ENCODE data around the gene INPP4B.

INPP4B gene

DNA sequence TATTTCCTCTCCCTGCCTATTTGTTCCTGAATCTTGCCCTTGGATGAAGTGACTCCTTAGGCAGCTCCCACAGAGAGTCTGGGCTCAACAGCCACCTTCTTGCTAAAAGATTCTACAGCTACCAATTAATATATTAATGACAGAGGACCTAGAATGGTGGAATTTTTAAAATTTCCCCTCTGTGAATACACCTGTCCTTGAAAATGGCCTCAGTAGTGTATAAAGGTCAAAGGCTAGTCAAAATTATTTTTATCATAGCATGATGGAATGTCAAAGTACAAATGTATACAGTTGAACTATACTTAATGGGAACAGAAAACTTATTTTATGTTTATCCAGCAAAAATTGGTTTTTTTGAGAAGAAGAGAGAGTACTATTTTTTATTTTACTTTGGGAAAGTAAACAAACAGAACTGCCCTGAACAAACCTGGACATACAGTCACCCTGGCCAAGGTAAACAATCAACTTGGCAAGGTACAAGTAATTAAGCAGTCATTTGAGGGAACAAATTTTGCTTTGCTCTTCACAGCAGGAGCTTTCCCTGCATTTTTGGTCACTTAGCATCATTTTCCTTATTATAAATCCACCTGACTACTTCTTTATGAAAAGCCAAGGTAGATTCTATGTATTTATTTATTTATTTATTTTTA, 250.8 kb downstream of the INPP4B start:
- TF ChIP-seq EZH2 (IDR thresholded peaks at IDR 0.05; ENCODE audit: borderline replicate concordance, low read depth, low read length, severe bottlenecking), result no peak
- TF ChIP-seq, protein P1, sequence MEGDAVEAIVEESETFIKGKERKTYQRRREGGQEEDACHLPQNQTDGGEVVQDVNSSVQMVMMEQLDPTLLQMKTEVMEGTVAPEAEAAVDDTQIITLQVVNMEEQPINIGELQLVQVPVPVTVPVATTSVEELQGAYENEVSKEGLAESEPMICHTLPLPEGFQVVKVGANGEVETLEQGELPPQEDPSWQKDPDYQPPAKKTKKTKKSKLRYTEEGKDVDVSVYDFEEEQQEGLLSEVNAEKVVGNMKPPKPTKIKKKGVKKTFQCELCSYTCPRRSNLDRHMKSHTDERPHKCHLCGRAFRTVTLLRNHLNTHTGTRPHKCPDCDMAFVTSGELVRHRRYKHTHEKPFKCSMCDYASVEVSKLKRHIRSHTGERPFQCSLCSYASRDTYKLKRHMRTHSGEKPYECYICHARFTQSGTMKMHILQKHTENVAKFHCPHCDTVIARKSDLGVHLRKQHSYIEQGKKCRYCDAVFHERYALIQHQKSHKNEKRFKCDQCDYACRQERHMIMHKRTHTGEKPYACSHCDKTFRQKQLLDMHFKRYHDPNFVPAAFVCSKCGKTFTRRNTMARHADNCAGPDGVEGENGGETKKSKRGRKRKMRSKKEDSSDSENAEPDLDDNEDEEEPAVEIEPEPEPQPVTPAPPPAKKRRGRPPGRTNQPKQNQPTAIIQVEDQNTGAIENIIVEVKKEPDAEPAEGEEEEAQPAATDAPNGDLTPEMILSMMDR (IDR thresholded peaks at IDR 0.05; ENCODE audit: borderline replicate concordance, extremely low read depth, low read length, poor library complexity, severe bottlenecking), result no peak
- Histone ChIP-seq H4K20me1 (ENCODE audit: insufficient read depth, low read length) (no peaks in the 10 kb centered on the region), H3K4me2 (ENCODE audit: insufficient read depth, low read length) (no peak overlapping the region), H3K4me3 (ENCODE audit: low read depth in 1 of 2, low read length in 2 of 2) (no peak overlapping the region), H3K27ac (ENCODE audit: low read length) (no peak overlapping the region), H2AFZ (ENCODE audit: low read depth, low read length) (no peak overlapping the region), H3K79me2 (ENCODE audit: insufficient read depth, low read length) (no peaks in the 10 kb centered on the region), H3K36me3 (ENCODE audit: insufficient read depth, low read length) (no peaks in the 10 kb centered on the region), H3K9ac (ENCODE audit: low read depth, low read length) (no peak overlapping the region), H3K9me3 (ENCODE audit: insufficient read depth, low read length, severe bottlenecking) (peaks cover 2% of the 10 kb centered on the region), H3K4me1 (ENCODE audit: insufficient read depth, low read length) (0 out of 2 replicates have a peak, but pooled peaks cover 2% of the 10 kb centered on the region), H3K27me3 (ENCODE audit: insufficient read depth, low read length, poor library complexity) (no peaks in the 10 kb centered on the region)
- no peak for DNase-seq
- no peak for ATAC-seq (ENCODE audit: insufficient read depth, low read depth)

DNA sequence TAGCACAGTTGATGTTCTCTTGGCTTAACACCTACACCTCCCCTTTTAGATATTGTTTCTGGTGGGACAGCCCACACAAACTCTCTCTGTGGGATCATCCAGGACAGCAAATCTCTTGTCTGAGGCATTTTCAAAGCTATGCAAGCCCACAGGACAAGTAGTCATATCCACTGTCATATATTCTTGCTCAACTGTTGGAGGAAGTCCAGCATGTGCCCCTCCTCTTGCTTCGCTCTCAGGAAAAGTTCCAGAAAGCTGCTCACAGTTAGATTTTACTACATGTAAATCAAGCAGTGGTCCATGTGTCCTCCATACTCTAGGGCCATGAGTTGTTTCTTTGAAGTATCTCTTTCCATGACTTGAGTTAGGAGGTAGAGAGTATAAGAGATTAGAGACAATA, 260.7 kb downstream of the INPP4B start:
- no peaks in the 10 kb centered on the region for H3K27me3 ChIP-seq (ENCODE audit: insufficient read depth, low read length, poor library complexity)
- H3K27ac ChIP-seq (ENCODE audit: low read length), result no peak overlapping the region
- DNase-seq, result no peak
- no peak overlapping the region for H3K4me3 ChIP-seq (ENCODE audit: low read depth in 1 of 2, low read length in 2 of 2)
- no peaks in the 10 kb centered on the region for H3K36me3 ChIP-seq (ENCODE audit: insufficient read depth, low read length)
- H3K9ac ChIP-seq (ENCODE audit: low read depth, low read length), result no peak overlapping the region
- peaks cover 3% of the 10 kb centered on the region for H3K9me3 ChIP-seq (ENCODE audit: insufficient read depth, low read length, severe bottlenecking)
- no peaks in the 10 kb centered on the region for H3K79me2 ChIP-seq (ENCODE audit: insufficient read depth, low read length)
- no peak for ATAC-seq (ENCODE audit: insufficient read depth, low read depth)
- no peak overlapping the region for H3K4me2 ChIP-seq (ENCODE audit: insufficient read depth, low read length)
- H3K4me1 ChIP-seq (ENCODE audit: insufficient read depth, low read length), result no peaks in the 10 kb centered on the region
- TF ChIP-seq, protein P1 (IDR thresholded peaks at IDR 0.05; ENCODE audit: borderline replicate concordance, extremely low read depth, low read length, poor library complexity, severe bottlenecking), result no peak
- no peak for TF ChIP-seq EZH2 (IDR thresholded peaks at IDR 0.05; ENCODE audit: borderline replicate concordance, low read depth, low read length, severe bottlenecking)
- no peak overlapping the region for H2AFZ ChIP-seq (ENCODE audit: low read depth, low read length)
- no peaks in the 10 kb centered on the region for H4K20me1 ChIP-seq (ENCODE audit: insufficient read depth, low read length)

DNA sequence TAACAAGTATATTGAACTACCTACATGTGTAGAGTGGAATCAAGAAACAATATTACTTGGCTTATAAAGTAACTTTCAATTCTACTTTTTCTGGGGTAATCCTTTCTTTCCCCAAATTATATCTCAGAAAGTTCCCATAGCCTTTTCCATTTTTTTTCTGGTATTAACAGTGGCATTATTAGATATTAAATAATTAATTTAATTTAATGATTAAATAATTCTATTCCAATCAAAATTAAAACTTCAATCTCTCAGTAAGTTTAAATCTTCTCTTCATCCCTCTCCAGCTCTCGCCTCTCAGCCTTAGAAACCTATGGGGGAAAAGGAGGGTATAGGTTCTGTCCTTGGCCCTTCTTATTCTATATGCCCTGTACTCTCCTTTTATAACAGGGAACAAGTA, 262.4 kb downstream of the INPP4B start:
- Histone ChIP-seq H3K4me1 (ENCODE audit: insufficient read depth, low read length) (no peaks in the 10 kb centered on the region), H4K20me1 (ENCODE audit: insufficient read depth, low read length) (no peaks in the 10 kb centered on the region), H2AFZ (ENCODE audit: low read depth, low read length) (no peak overlapping the region), H3K36me3 (ENCODE audit: insufficient read depth, low read length) (no peaks in the 10 kb centered on the region), H3K9me3 (ENCODE audit: insufficient read depth, low read length, severe bottlenecking) (peaks cover 3% of the 10 kb centered on the region), H3K27me3 (ENCODE audit: insufficient read depth, low read length, poor library complexity) (no peaks in the 10 kb centered on the region), H3K9ac (ENCODE audit: low read depth, low read length) (no peak overlapping the region), H3K27ac (ENCODE audit: low read length) (no peak overlapping the region), H3K79me2 (ENCODE audit: insufficient read depth, low read length) (no peaks in the 10 kb centered on the region), H3K4me3 (ENCODE audit: low read depth in 1 of 2, low read length in 2 of 2) (no peak overlapping the region), H3K4me2 (ENCODE audit: insufficient read depth, low read length) (no peak overlapping the region)
- no peak for TF ChIP-seq EZH2 (IDR thresholded peaks at IDR 0.05; ENCODE audit: borderline replicate concordance, low read depth, low read length, severe bottlenecking)
- ATAC-seq (ENCODE audit: insufficient read depth, low read depth), result no peak
- DNase-seq, result no peak

DNA sequence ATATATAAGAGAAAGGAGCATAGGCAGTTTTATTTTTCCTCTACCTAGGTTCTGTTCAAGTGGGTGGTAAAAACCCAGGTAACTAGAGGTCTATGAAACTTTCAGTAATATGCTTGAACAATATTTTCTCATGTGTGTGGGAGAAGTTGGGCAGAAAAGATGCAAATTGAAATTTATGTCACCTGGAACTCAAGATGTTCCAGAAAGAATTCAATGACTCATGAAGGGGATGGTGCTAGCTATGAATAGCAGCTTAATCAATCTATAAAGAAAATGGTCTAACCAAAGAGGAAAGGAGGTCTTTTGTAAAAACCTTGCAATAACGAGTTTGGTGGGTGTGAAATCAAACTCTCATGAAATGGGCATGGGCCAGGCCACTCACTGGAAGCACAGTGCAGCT, 263.8 kb downstream of the INPP4B start:
- Histone ChIP-seq H3K9me3 (ENCODE audit: insufficient read depth, low read length, severe bottlenecking) (peaks cover 3% of the 10 kb centered on the region), H3K4me1 (ENCODE audit: insufficient read depth, low read length) (no peaks in the 10 kb centered on the region), H3K27ac (ENCODE audit: low read length) (no peak overlapping the region), H3K4me3 (ENCODE audit: low read depth in 1 of 2, low read length in 2 of 2) (no peak overlapping the region), H3K27me3 (ENCODE audit: insufficient read depth, low read length, poor library complexity) (no peaks in the 10 kb centered on the region), H3K4me2 (ENCODE audit: insufficient read depth, low read length) (no peak overlapping the region), H2AFZ (ENCODE audit: low read depth, low read length) (no peak overlapping the region), H4K20me1 (ENCODE audit: insufficient read depth, low read length) (no peaks in the 10 kb centered on the region), H3K36me3 (ENCODE audit: insufficient read depth, low read length) (no peaks in the 10 kb centered on the region), H3K9ac (ENCODE audit: low read depth, low read length) (no peak overlapping the region), H3K79me2 (ENCODE audit: insufficient read depth, low read length) (no peaks in the 10 kb centered on the region)
- ATAC-seq (ENCODE audit: insufficient read depth, low read depth) (no peak), DNase-seq (no peak)
- TF ChIP-seq, protein P1 (IDR thresholded peaks at IDR 0.05; ENCODE audit: borderline replicate concordance, extremely low read depth, low read length, poor library complexity, severe bottlenecking), result no peak
- TF ChIP-seq EZH2 (IDR thresholded peaks at IDR 0.05; ENCODE audit: borderline replicate concordance, low read depth, low read length, severe bottlenecking), result no peak

All from DND-41 (cell line).